ENCODE data around the gene PRR33.

Gene PRR33

GRCh38 chr11:1869427-1870325, 22.0 kb downstream of the PRR33 start:
- no peak overlapping the region for H3K27ac ChIP-seq
- no peaks in the 10 kb centered on the region for H3K79me2 ChIP-seq (ENCODE audit: insufficient read depth, low read depth)
- H3K4me3 ChIP-seq (IDR thresholded peaks at IDR 0.05; ENCODE audit: insufficient read depth, low read depth, low read length), result no peak overlapping the region
- H3K27me3 ChIP-seq (ENCODE audit: insufficient read depth, low read depth), result peaks cover 85% of the 10 kb centered on the region
- no peaks in the 10 kb centered on the region for H3K4me1 ChIP-seq (ENCODE audit: low read depth, poor library complexity, severe bottlenecking)
- TF ChIP-seq CTCF (conservative IDR thresholded peaks at IDR 0.05; ENCODE audit: low read depth, low read length), result peak; percentile 46
- H3K9ac ChIP-seq, result no peak overlapping the region
- no peaks in the 10 kb centered on the region for H3K36me3 ChIP-seq (ENCODE audit: insufficient read depth)
- H3K4me2 ChIP-seq, result no peak overlapping the region
- H4K20me1 ChIP-seq (ENCODE audit: insufficient read depth), result no peaks in the 10 kb centered on the region
- H2AFZ ChIP-seq (ENCODE audit: low read depth), result no peak overlapping the region

- Histone ChIP-seq H3K27ac (no peak overlapping the region), H3K4me3 (IDR thresholded peaks at IDR 0.05; ENCODE audit: insufficient read depth, low read depth, low read length) (no peak overlapping the region), H3K79me2 (ENCODE audit: insufficient read depth, low read depth) (no peaks in the 10 kb centered on the region), H2AFZ (ENCODE audit: low read depth) (no peak overlapping the region), H3K36me3 (ENCODE audit: insufficient read depth) (no peaks in the 10 kb centered on the region), H4K20me1 (ENCODE audit: insufficient read depth) (no peaks in the 10 kb centered on the region), H3K4me1 (ENCODE audit: low read depth, poor library complexity, severe bottlenecking) (no peaks in the 10 kb centered on the region), H3K27me3 (ENCODE audit: insufficient read depth, low read depth) (peaks cover 88% of the 10 kb centered on the region), H3K4me2 (no peak overlapping the region), H3K9ac (no peak overlapping the region)
- TF ChIP-seq CTCF (conservative IDR thresholded peaks at IDR 0.05; ENCODE audit: low read depth, low read length), result no peak
Measured at GRCh38 chr11:1868636-1869291, 22.9 kb downstream of the PRR33 start.

GRCh38 chr11:1868056-1868635, 23.5 kb downstream of the PRR33 start:
- Histone ChIP-seq H3K4me2 (no peak overlapping the region), H2AFZ (ENCODE audit: low read depth) (no peak overlapping the region), H3K9ac (no peak overlapping the region), H3K36me3 (ENCODE audit: insufficient read depth) (no peaks in the 10 kb centered on the region), H3K4me1 (ENCODE audit: low read depth, poor library complexity, severe bottlenecking) (no peaks in the 10 kb centered on the region), H3K27me3 (ENCODE audit: insufficient read depth, low read depth) (peaks cover 91% of the 10 kb centered on the region), H3K27ac (no peak overlapping the region), H3K4me3 (IDR thresholded peaks at IDR 0.05; ENCODE audit: insufficient read depth, low read depth, low read length) (no peak overlapping the region), H4K20me1 (ENCODE audit: insufficient read depth) (no peaks in the 10 kb centered on the region), H3K79me2 (ENCODE audit: insufficient read depth, low read depth) (no peaks in the 10 kb centered on the region)
- TF ChIP-seq CTCF (conservative IDR thresholded peaks at IDR 0.05; ENCODE audit: low read depth, low read length), result no peak

GRCh38 chr11:1867381-1867780, 24.3 kb downstream of the PRR33 start:
- no peak overlapping the region for H3K9ac ChIP-seq
- no peak overlapping the region for H3K4me2 ChIP-seq
- H3K27ac ChIP-seq, result no peak overlapping the region
- H3K27me3 ChIP-seq (ENCODE audit: insufficient read depth, low read depth), result peaks cover 90% of the 10 kb centered on the region
- H3K79me2 ChIP-seq (ENCODE audit: insufficient read depth, low read depth), result no peaks in the 10 kb centered on the region
- H4K20me1 ChIP-seq (ENCODE audit: insufficient read depth), result no peaks in the 10 kb centered on the region
- no peak overlapping the region for H2AFZ ChIP-seq (ENCODE audit: low read depth)
- H3K36me3 ChIP-seq (ENCODE audit: insufficient read depth), result no peaks in the 10 kb centered on the region
- H3K4me1 ChIP-seq (ENCODE audit: low read depth, poor library complexity, severe bottlenecking), result no peaks in the 10 kb centered on the region
- no peak for TF ChIP-seq CTCF (conservative IDR thresholded peaks at IDR 0.05; ENCODE audit: low read depth, low read length)
- no peak overlapping the region for H3K4me3 ChIP-seq (IDR thresholded peaks at IDR 0.05; ENCODE audit: insufficient read depth, low read depth, low read length)
